ENCODE data around the gene P4HB.

- TF ChIP-seq CTCF (IDR thresholded peaks at IDR 0.05; ENCODE audit: poor library complexity, severe bottlenecking): no peak
- no peak for TF ChIP-seq POLR2AphosphoS5 (IDR thresholded peaks at IDR 0.05)
Measured at GRCh38 chr17:81842725-81843504, 17.4 kb downstream of the P4HB start.
